Colon (tissue), 2 donors: Measurements from ENCODE around the gene TOR2A.

Source experiments
- FAIRE-seq: peaks from 2 replicates; lab custom pipeline; 2012; peaks lifted over from hg19 to GRCh38; lab: Jason Lieb, UNC
- donor health status: control.
- donor health status: control.

The TOR2A gene

GRCh38 chr9:127698985-127699670 lies 36.0 kb downstream of the TOR2A start:
- no peak for FAIRE-seq

DNA sequence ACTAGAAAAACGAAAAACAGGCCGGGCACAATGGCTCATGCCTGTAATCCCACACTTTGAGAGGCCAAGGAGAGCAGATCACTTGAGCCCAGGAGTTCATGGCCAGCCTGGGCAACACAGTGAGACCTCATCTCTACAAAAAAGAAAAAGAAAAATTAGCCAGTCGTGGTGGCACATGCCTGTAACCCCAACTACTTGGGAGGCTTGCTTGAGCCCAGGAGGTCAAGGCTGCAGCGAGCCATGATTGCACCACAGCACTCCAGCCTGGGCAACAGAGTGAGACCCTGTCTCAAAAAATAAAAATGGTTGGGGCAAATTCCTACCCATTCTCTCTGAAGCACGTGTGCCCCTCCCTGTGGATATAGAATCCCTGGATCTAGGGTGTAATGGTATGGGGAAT lies 36.7 kb downstream of the TOR2A start:
- FAIRE-seq: no peak

DNA sequence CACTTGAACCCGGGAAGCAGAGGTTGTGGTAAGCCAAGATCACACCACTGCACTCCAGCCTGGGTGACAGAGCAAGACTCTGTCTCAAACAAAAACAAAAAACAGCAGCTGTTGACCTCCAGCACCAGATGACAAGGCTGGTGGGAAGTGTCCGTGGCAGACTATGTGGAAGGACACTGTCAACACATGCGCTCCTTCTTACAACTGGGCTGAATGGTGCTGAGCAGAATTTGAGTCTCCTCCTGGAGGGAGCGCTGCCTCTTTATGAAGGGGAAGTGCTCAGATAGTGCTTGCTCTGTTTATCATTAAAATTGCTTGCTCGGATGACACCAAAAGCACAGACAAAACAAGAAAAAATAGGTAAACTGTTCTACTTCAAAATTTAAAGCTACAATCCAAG lies 37.5 kb downstream of the TOR2A start:
- no peak for FAIRE-seq

DNA sequence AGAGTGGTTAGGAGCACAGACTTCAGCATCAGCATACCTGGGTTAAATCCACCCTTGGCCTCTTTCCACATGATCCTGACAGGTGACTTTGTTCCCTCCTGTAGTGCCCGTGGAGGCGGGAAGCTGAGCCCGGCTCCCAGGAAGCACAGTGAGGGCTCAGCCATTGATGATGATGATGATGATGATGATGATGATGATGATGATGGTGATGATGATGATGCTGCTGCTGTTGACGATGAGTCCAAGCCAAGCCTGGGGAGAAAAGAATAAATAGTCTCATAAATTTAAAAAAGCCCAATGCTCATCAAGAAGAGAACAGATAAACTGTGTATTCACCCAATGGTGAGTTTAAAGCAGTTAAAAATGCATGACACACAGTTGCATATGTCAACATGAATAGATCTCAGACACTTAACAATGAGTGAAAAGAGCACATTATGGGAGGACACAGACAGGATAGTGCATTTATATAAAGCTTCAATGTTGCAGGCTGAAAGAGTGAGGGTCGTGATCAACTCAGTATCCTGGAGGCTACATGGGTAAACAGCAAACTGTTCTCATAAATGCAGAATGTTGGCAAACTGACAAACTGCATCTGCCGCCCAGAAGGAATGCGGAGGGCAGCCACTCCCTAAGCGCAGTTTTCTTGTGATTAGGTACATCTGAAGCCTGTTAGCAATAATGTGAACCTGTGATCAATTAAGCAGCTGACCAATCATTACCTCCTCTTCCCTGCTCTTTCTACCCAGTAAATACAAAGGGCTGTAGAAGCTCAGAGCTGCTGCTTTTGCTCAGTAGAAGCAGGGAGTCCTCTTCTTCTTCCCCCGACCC lies 40.0 kb downstream of the TOR2A start:
- FAIRE-seq: no peak

DNA sequence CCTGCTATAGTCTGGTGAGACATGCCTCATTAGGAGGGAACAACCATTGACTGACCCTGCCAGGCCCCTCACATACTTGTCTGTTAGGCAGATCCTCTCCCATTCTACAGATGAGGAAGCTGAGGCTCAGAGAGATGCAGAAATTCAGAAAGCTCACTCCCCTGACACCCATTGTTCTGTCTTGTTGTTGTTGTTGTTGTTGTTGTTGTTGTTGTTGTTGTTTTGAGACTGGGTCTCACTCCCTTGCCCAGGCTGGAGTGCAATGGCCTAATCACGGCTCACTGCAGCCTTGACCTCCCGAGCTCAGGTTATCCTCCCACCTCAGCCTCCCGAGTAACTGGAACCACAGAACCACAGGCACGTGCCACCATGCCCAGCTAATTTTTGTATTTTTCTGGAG lies 41.4 kb downstream of the TOR2A start:
- FAIRE-seq: no peak

- no peak for FAIRE-seq
These were observed 42.0 kb downstream of the TOR2A start for GRCh38 chr9:127693143-127693542.

- FAIRE-seq: no peak
These were observed 43.0 kb downstream of the TOR2A start for GRCh38 chr9:127692071-127692470.

DNA sequence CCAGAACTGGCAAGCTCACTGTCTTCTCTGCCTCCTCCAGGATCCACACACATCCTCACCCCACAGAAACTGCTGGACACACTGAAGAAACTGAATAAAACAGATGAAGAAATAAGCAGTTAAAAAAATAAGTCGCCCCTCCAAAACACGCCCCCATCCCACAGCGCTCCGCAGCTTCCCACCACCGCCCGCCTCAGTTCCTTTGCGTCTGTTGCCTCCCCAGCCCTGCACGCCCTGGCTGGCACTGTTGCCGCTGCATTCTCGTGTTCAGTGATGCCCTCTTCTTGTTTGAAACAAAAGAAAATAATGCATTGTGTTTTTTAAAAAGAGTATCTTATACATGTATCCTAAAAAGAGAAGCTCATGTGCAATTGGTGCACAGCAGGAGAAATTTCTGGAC lies 44.4 kb downstream of the TOR2A start:
- FAIRE-seq: no peak

- no peak for FAIRE-seq
These were observed 45.6 kb downstream of the TOR2A start for GRCh38 chr9:127689329-127690000.

- FAIRE-seq: no peak
These were observed 48.4 kb downstream of the TOR2A start for GRCh38 chr9:127686461-127687393.

DNA sequence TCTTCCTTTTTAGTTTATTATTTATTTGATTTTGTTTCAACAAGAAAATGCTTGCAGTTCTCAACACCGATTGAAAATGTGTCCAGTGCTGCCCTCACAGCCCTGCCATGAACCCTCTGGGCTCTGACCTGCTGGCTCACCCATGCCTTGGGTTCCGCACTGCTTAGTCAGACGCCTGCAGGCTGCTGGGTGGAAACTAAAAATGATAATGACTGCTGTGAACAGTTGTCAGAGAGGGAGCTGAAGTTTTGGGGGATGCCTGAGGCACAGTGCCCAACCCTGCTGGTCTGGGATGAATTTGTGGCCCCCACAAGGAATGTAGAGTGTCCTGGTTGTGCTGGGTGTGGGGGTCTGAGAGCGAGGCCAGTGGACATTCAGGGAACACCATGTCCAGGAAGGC lies 50.5 kb downstream of the TOR2A start:
- FAIRE-seq: no peak

- no peak for FAIRE-seq
These were observed 51.4 kb downstream of the TOR2A start for GRCh38 chr9:127683723-127684122.

DNA sequence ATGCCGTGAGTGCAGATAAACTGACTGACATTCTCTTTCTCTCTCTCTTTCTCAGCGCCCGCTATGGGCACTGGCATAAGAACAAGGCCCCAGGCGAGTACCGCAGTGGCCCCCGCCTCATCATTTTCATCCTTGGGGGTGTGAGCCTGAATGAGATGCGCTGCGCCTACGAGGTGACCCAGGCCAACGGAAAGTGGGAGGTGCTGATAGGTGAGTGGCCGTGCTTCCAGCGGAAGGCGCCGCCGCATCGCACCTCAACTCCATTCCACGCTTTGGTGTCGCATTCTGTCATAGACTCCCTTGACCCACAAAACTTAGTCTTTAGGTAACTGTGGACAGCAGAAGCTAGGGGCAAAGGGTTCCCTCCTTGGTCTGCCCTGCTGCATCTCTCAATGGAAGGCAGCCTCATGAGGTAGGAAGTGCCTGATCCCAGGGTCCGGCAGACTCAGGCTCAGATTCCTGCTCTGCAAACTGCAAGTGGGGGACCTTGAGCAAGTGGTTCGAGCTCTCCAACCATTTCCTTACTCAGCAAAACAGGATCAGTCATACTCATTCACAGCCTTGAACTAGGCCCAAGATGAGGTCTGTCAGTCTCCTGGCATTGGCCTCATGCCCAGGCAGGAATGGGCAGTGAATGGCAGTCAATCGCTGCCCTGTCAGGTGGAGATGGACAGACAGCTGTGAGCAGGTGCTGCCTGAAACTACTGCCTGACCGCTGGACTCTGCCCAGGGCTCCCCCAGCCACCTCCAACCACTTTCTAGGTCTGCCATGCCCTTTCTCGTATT lies 52.5 kb downstream of the TOR2A start:
- no peak for FAIRE-seq
